Bone marrow (tissue), 2 donors: ENCODE measurements around the gene NHERF2.
A peak's percentile ranks its signal among the peaks of the same experiment; 100 is the strongest.

ENCODE experiments used
- DNase-seq, 2 donors: peaks; one replicate each; lab custom pipeline; 2025; lab: John Stamatoyannopoulos, UW

NHERF2 gene

GRCh38 chr16:2061526-2061925 is 34.8 kb downstream of the NHERF2 start:
- DNase-seq: no peak

- no peak for DNase-seq
These were observed 36.1 kb downstream of the NHERF2 start for GRCh38 chr16:2062801-2063200.

DNA sequence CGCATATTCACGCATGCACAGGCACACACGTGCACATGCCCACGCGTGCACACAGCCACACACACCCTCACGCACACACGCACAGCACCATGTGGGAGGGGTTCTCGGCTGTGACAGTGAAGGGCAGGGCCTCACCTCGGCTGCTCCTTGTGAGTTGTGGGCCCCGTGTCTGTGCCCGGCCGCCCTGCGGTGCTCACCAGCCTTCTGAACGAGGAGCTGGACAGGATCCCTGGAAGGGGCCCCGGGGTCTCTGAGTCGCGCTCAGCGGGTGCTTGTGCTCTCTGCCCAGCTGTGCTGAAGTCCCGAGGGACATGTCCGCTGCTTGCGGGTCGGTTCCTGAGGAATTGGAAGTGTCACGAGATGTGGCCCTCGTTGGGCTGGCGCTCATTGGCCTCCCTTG is 37.2 kb downstream of the NHERF2 start:
- no peak for DNase-seq

DNA sequence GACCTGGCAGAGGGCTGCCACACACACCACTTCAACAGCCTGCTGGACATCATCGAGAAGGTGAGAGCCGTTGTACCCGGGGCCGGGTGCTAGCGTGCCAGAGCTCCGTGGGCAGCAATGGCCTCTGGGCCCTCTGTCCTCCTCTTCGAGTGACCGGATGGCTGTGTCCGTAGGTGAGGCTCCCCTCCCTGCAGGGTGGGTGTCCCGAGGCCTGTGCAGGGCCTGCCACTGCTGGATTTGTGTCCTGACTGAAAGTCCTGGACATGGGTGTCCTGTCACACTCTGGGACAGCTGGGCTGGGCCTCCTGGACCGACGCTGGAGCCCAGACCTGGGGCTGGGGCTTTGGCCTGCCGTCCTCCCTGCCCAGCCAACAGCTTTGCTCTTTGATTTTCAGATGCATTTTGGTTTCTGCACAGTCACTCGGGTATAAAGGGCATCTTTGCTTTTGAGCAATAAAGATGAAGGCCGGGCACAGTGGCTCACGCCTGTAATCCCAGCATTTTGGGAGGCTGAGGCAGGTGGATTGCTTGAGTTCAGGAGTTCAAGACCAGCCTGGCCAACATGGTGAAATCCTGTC is 37.8 kb downstream of the NHERF2 start:
- no peak for DNase-seq

GRCh38 chr16:2066139-2066538 is 39.4 kb downstream of the NHERF2 start:
- DNase-seq: no peak

- DNase-seq: no peak
These were observed 44.1 kb downstream of the NHERF2 start for GRCh38 chr16:2070576-2071453.

DNA sequence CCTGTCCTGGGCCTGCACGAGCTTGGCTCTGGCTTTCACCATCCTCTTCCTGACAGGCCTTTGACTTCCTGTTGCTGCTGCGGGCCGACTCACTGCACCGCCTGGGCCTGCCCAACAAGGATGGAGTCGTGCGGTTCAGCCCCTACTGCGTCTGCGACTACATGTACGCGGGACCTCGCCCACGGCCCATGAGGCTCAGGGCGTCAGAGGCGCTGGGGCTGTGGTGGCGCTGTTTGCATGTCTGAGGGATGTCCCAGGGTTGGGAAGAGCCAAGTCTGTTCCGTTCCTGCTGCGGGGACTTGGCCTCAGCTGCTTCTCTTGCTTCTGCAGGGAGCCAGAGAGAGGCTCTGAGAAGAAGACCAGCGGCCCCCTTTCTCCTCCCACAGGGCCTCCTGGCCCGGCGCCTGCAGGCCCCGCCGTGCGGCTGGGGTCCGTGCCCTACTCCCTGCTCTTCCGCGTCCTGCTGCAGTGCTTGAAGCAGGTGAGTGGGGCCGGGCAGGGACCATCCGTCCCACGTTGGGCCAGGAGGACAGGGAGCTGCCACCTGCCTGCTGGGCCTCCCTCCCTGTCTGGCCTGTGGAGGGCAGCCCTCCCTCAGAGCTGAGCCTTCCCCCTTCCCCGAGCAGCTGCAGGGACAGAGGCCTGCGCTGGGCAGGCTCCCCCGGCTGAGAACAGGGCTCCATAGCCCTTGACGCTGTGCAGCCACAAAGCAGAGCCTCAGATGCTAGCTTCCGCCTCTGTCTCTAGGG is 44.9 kb downstream of the NHERF2 start:
- no peak for DNase-seq

- no peak for DNase-seq
These were observed 46.2 kb downstream of the NHERF2 start for GRCh38 chr16:2072926-2073325.

GRCh38 chr16:2074071-2074470 is 47.4 kb downstream of the NHERF2 start:
- no peak for DNase-seq

DNA sequence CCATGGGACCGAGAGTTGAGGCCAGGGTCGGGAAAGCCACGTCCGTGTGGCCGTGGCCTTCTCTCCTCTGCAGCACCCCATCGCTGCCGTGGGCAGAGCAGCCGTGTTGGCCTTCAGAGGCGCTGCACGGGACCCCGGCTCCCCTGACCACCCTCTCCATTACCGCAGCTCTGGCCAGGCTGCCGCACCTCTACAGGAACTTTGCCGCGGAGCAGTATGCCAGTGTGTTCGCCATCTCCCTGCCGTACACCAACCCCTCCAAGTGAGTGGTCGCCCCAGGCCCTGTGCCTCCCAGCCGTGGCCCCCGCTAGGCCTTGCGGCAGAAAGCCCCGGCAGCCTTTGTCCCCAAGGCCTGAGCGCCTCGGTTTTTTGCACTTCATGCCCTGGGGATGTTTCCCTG is 48.9 kb downstream of the NHERF2 start:
- no peak for DNase-seq

DNA sequence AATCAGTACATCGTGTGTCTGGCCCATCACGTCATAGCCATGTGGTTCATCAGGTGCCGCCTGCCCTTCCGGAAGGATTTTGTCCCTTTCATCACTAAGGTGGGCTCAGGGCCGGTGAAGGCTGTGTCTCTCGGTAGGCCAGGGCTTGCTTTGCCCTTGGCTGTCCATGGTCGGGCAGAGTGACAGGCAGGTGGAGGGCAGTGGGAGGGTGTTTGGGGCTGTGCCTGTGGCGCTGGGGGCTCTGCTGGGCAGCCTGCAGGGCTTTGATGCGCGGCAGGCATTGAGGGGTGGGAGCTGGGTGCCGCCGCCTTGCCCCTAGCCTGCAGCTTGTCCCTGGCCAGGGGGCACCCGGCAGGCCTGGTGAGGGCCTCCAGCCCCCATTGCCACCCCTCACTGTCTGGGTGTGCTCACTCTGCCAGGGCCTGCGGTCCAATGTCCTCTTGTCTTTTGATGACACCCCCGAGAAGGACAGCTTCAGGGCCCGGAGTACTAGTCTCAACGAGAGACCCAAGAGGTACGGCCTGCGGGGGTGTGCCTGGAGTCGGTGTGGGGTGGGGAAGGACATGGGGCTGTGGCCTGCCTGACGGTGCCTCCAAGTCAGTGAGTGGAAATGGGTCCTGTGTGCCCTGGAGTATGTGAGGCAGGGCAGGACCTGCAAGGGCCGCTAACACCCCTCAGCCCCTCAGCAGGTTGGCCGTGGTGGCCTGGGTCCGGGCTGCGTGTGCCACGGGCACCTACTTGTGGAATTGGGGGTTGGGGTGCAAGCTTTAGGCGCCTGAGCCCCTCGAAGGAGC is 49.6 kb downstream of the NHERF2 start:
- DNase-seq: no peak

- DNase-seq: no peak
These were observed 50.3 kb downstream of the NHERF2 start for GRCh38 chr16:2077016-2077415.

GRCh38 chr16:2077696-2078095 is 51.0 kb downstream of the NHERF2 start:
- DNase-seq: no peak

DNA sequence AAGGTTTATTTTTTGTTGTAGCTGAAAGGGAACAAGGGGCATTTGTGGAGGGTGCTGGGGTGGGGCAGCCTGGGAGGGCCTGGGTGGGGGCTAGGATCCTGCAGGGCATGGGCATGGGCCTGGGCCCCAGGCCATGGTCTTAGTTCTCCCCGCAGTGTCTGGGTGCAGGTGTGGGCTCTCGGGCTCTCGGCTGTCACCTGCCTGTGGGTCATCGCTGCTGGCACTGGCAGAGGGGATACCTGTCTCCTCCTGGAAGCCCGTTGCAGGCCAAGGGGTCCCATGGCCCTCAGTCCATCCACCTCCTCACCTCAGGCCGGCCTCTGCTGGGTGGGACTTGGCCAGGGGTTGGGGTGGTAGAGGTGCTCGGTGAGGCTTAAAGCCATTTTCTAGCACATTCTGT is 51.4 kb downstream of the NHERF2 start:
- DNase-seq: no peak

DNA sequence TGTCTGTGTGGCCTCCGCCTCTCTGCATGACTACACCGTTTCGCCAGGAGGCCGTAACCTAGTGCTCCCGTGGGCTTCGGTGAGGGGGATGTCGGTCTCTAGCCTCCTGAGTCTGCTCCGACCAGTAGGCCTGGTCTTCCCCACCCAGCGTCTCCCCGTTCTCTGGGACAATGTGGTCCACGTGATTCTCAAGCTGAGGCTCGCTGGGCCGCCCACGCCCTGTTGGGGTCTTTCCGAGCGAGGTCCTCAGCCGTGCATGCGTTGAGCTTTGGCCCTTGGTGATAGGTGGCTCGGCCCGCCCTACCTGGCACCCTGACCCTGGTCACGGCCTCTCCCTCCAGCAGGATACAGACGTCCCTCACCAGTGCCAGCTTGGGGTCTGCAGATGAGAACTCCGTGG is 52.0 kb downstream of the NHERF2 start:
- DNase-seq: no peak

DNA sequence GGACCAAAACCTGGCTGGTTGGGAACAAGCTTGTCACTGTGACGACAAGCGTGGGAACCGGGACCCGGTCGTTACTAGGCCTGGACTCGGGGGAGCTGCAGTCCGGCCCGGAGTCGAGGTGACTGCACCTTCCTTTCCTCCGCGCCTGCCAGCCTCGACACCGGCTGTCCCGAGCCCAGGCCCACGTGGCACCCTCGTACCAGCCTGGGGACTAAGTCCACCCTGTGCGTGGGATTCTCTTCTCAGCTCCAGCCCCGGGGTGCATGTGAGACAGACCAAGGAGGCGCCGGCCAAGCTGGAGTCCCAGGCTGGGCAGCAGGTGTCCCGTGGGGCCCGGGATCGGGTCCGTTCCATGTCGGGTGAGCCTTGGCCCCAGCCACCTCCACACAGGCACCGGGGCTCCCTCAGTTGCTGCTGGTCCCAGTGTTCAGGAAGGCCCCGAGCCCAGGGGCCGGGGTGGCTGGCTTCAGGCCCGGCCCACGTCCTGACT is 52.7 kb downstream of the NHERF2 start:
- no peak for DNase-seq

GRCh38 chr16:2079991-2080390 is 53.3 kb downstream of the NHERF2 start:
- DNase-seq: no peak

GRCh38 chr16:2081201-2082084 is 54.7 kb downstream of the NHERF2 start:
- DNase-seq: no peak

DNA sequence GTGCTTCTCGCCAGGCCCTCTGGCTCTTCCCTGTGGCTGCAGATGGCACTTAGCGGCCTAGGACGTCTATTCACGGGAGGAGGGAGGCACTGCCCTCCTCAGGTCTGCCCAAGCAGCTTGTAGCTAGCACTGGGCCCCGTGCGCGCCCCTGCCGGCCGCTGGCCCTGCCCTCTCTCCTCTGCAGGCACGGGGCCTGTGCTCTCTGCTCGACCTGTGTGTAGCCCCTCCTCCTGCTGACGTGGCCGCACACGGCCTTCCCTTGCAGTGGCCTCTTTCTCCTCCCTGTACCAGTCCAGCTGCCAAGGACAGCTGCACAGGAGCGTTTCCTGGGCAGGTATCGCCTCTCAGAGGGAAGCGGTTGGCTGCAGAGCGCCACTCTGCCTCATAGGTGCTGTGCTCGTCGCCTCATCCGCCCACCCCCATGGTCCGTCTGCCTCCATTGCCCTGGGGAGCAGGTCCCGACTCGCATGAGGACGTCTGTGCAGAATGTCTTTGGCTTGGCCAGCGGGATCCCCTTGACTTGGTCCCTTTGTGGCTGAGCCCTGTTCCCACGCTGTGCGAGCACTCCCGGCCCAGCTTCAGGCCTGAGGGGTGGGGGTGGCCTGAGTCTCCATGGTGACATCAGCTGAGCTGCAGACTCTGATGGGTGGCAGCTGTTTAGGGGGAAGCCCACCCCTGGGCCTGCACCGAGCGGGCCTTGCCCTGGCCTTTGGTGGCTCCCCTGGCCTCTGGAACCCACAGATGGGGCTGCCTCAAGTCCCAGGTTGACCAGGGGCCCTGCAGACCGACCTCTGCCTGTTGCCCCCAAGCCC is 55.7 kb downstream of the NHERF2 start:
- no peak for DNase-seq

GRCh38 chr16:2082983-2083364 is 56.3 kb downstream of the NHERF2 start:
- DNase-seq: peak in 1 of 2 donors; percentile 54
